Fibroblast of peridontal ligament (primary cell): ENCODE results near the gene PDK2.

ENCODE experiments used
- DNase-seq: peaks from one replicate; pipeline ENCODE4 v3.0.0-alpha.2; 2010; ENCODE audit errors: extremely low read depth

The PDK2 gene

GRCh38 chr17:50078430-50078829, 16.7 kb upstream of the PDK2 start:
- DNase-seq: no peak

GRCh38 chr17:50079334-50080095, 15.6 kb upstream of the PDK2 start:
- peak; percentile 30 for DNase-seq

- no peak for DNase-seq
Measured at GRCh38 chr17:50080096-50080480, 15.1 kb upstream of the PDK2 start.

- no peak for DNase-seq
Measured at GRCh38 chr17:50080827-50081226, 14.3 kb upstream of the PDK2 start.

GRCh38 chr17:50081757-50082156, 13.4 kb upstream of the PDK2 start:
- no peak for DNase-seq

GRCh38 chr17:50087246-50087911, 7.8 kb upstream of the PDK2 start:
- peak; percentile 63 for DNase-seq

- DNase-seq: no peak
Measured at GRCh38 chr17:50087912-50088405, 7.2 kb upstream of the PDK2 start.

- DNase-seq: no peak
Measured at GRCh38 chr17:50088952-50089825, 6.0 kb upstream of the PDK2 start.

- no peak for DNase-seq
Measured at GRCh38 chr17:50090071-50090470, 5.1 kb upstream of the PDK2 start.

- DNase-seq: no peak
Measured at GRCh38 chr17:50090971-50091917, 3.9 kb upstream of the PDK2 start.

- DNase-seq: no peak
Measured at GRCh38 chr17:50091918-50092285, 3.2 kb upstream of the PDK2 start.

GRCh38 chr17:50093246-50093645, 1.9 kb upstream of the PDK2 start:
- no peak for DNase-seq

GRCh38 chr17:50093807-50094206, 1.3 kb upstream of the PDK2 start:
- DNase-seq: no peak

GRCh38 chr17:50094243-50094752, 853 bp upstream of the PDK2 start:
- DNase-seq: peak; percentile 88

- peak; percentile 19 for DNase-seq
Measured at GRCh38 chr17:50095626-50096037, 481 bp downstream of the PDK2 start.

- DNase-seq: no peak
Measured at GRCh38 chr17:50096092-50096491, 941 bp downstream of the PDK2 start.

- no peak for DNase-seq
Measured at GRCh38 chr17:50096758-50097157, 1.6 kb downstream of the PDK2 start.

- DNase-seq: no peak
Measured at GRCh38 chr17:50097455-50097854, 2.3 kb downstream of the PDK2 start.

- no peak for DNase-seq
Measured at GRCh38 chr17:50097926-50098325, 2.8 kb downstream of the PDK2 start.

GRCh38 chr17:50098583-50098982, 3.4 kb downstream of the PDK2 start:
- DNase-seq: no peak

GRCh38 chr17:50099003-50099402, 3.9 kb downstream of the PDK2 start:
- DNase-seq: no peak
